H1 (cell line): Measurements from ENCODE around the gene RAB5B. TPM values are rescaled to one million over a fixed set of nuclear protein-coding genes. Genes with fewer than 3 reads are reported as not detected.

ENCODE experiments used
- ASH2L ChIP-seq: fragments of 200-600, 300-600 bp; sonication (generic); IDR thresholded peaks from one replicate; pipeline ENCODE4 v1.7.1; 2017; ENCODE audit warnings: low read length
- BACH1 ChIP-seq: IDR thresholded peaks from 2 replicates; pipeline ENCODE4 v1.6.1; 2012; ENCODE audit warnings: low read length, improper control_type of control experiment
- BCL11A ChIP-seq, 2 experiments: IDR thresholded peaks; one replicate each; pipeline ENCODE4 v1.6.1; 2011; ENCODE audit warnings: low read depth in 2 of 2, low read length in 2 of 2, mild to moderate bottlenecking in 2 of 2
- BRCA1 ChIP-seq: IDR thresholded peaks from 2 replicates; pipeline ENCODE4 v1.6.1; 2012; ENCODE audit warnings: low read depth, low read length, improper control_type of control experiment
- CBX8 ChIP-seq: fragments of 300-800, 300-1000 bp; sonication (generic); IDR thresholded peaks from 2 replicates; pipeline ENCODE4 v1.7.1; 2016; ENCODE audit warnings: low read depth, low read length, borderline replicate concordance
- CHD1 ChIP-seq: IDR thresholded peaks from 2 replicates; pipeline ENCODE4 v1.6.1; 2012; ENCODE audit warnings: low read depth, low read length, improper control_type of control experiment
- CHD2 ChIP-seq: IDR thresholded peaks from 2 replicates; pipeline ENCODE4 v1.6.1; 2012; ENCODE audit warnings: low read length, improper control_type of control experiment
- CTBP2 ChIP-seq: IDR thresholded peaks from 2 replicates; pipeline ENCODE4 v1.7.0; 2011; ENCODE audit warnings: borderline replicate concordance, mild to moderate bottlenecking, moderate library complexity, mixed read lengths, low read length; ENCODE audit not compliant: insufficient read depth, insufficient read length
- EGR1 ChIP-seq: IDR thresholded peaks from 2 replicates; pipeline ENCODE4 v1.6.1; 2011; ENCODE audit warnings: low read depth, low read length, borderline replicate concordance
- FOSL1 ChIP-seq: IDR thresholded peaks from 2 replicates; pipeline ENCODE4 v1.6.1; 2011; ENCODE audit warnings: mild to moderate bottlenecking, low read depth, low read length, moderate library complexity; ENCODE audit not compliant: insufficient read depth
- GABPA ChIP-seq: IDR thresholded peaks from 2 replicates; pipeline ENCODE4 v1.6.1; 2011; ENCODE audit warnings: mild to moderate bottlenecking, low read length, moderate library complexity, borderline replicate concordance; ENCODE audit not compliant: insufficient read depth
- GTF2F1 ChIP-seq: IDR thresholded peaks from 2 replicates; pipeline ENCODE4 v1.6.1; 2012; ENCODE audit warnings: low read depth, low read length, improper control_type of control experiment, borderline replicate concordance
- HDAC6 ChIP-seq: IDR thresholded peaks from one replicate; pipeline ENCODE4 v1.7.1; 2012; ENCODE audit warnings: low read depth, mild to moderate bottlenecking, inconsistent platforms, low read length, moderate library complexity
- JUN ChIP-seq: IDR thresholded peaks from 2 replicates; pipeline ENCODE4 v1.6.1; 2011; ENCODE audit warnings: low read depth, mild to moderate bottlenecking, improper control_type of control experiment, low read length
- NANOG ChIP-seq: IDR thresholded peaks from 2 replicates; pipeline ENCODE4 v1.6.1; 2011; ENCODE audit warnings: low read length, low read depth, mild to moderate bottlenecking, inconsistent platforms; ENCODE audit not compliant: insufficient read depth, poor library complexity, severe bottlenecking
- NRF1 ChIP-seq: IDR thresholded peaks from 2 replicates; pipeline ENCODE4 v1.6.1; 2011; ENCODE audit warnings: mild to moderate bottlenecking, low read depth, low read length, improper control_type of control experiment
- PHF8 ChIP-seq: fragments of 200-600 bp; sonication (generic); conservative IDR thresholded peaks from 2 replicates; pipeline ENCODE4 v1.7.1; 2012; ENCODE audit warnings: low read depth, mild to moderate bottlenecking, inconsistent platforms, low read length, moderate library complexity
- POU5F1 ChIP-seq: IDR thresholded peaks from 2 replicates; pipeline ENCODE4 v1.6.1; 2011; ENCODE audit warnings: low read depth, mild to moderate bottlenecking, low read length, moderate library complexity
- RAD21 ChIP-seq, 2 experiments: IDR thresholded peaks in 1 of 2; conservative IDR thresholded peaks in 1 of 2; 2 replicates each; pipeline ENCODE4 v1.6.1; 2011; ENCODE audit warnings: low read depth in 2 of 2, low read length in 2 of 2, improper control_type of control experiment in 1 of 2, inconsistent platforms in 1 of 2, mild to moderate bottlenecking in 1 of 2, moderate library complexity in 1 of 2
- RBBP5 ChIP-seq: IDR thresholded peaks from 2 replicates; pipeline ENCODE4 v1.7.1; 2012; ENCODE audit warnings: low read depth, mild to moderate bottlenecking, inconsistent platforms, low read length, moderate library complexity, borderline replicate concordance
- RXRA ChIP-seq: IDR thresholded peaks from 2 replicates; pipeline ENCODE4 v1.6.1; 2011; ENCODE audit warnings: low read depth, mild to moderate bottlenecking, low read length, moderate library complexity; ENCODE audit not compliant: insufficient read depth
- SIRT6 ChIP-seq: IDR thresholded peaks from one replicate; pipeline ENCODE4 v1.7.1; 2012; ENCODE audit warnings: low read length, inconsistent platforms
- SP2 ChIP-seq: IDR thresholded peaks from 2 replicates; pipeline ENCODE4 v1.6.1; 2012; ENCODE audit warnings: mild to moderate bottlenecking, low read length, inconsistent platforms
- TAF1 ChIP-seq: IDR thresholded peaks from 2 replicates; pipeline ENCODE4 v1.6.1; 2011; ENCODE audit warnings: mild to moderate bottlenecking, low read depth, low read length
- ZNF274 ChIP-seq: IDR thresholded peaks from 2 replicates; pipeline ENCODE4 v1.7.0; 2012; ENCODE audit warnings: low read length, borderline replicate concordance; ENCODE audit errors: extremely low read depth
- polyA plus RNA-seq, 7 experiments: library from polyadenylated mRNA; depleted of rRNA in 3 of 7; stranded (reverse) in 5 of 7; unstranded in 2 of 7; fragments of >200 nt in 5 of 7; fragments of 200-250 nt in 2 of 7; gene quantifications; 1 replicate in 5 of 7; 2 replicates in 1 of 7; 4 replicates in 1 of 7; pipeline versions ENCODE4 v1.2.1 to v1.2.3, GENCODE V29; 2011 to 2013; ENCODE audit warnings: missing spikeins in 2 of 7, mixed read lengths in 2 of 7
- total RNA-seq: library from RNA; stranded (reverse); fragmentation: NEBNext Ultra II Directional; extraction: Animal tissue kit (Norgen Biotek cat#: 25700); gene quantifications from 2 replicates; pipeline ENCODE4 v1.2.1, GENCODE V29; 2021

The RAB5B gene
- total and polyA plus RNA-seq, 2 of the 8 experiments (the other 6 are each of a cell fraction or from before 2014, with no cell fraction given): 56.7 to 62.4 TPM

DNA sequence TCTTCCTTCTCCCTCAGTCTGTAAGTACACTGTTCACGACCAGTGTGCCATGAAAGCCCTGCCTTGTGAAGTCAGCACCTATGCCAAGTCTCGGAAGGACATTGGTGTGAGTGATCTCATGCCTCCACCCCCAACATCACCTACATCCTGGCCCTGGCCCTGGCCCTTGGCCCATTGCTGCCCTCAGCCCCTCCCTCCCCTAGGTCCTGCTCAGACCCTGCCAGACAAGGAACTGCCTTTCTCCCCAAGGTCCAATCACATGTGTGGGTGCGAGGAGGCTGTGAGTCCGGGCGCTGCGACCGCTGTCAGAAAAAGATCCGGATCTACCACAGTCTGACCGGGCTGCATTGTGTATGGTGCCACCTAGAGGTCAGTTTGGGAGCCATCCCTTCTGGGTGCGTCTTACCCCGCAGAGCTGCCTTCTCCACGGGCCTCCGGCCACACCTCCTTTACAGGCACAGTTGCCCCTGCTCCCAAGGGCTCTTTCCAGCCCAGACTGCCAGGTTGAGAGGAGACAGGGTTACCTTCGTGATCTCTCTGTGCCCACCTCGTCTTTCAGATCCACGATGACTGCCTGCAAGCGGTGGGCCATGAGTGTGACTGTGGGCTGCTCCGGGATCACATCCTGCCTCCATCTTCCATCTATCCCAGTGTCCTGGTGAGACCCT lies 33.7 kb upstream of the RAB5B start (continued):
- no peak for TF ChIP-seq BCL11A (IDR thresholded peaks at IDR 0.05; ENCODE audit: low read depth in 2 of 2, low read length in 2 of 2)
- TF ChIP-seq RAD21 (IDR thresholded peaks at IDR 0.05 in 1 of 2, conservative IDR thresholded peaks at IDR 0.05 in 1 of 2; ENCODE audit: low read depth in 2 of 2, low read length in 2 of 2): peak; percentile 82 to 88
- TF ChIP-seq POU5F1: no peak
- TF ChIP-seq EGR1: no peak
- no peak for TF ChIP-seq PHF8
- no peak for TF ChIP-seq BRCA1
- TF ChIP-seq ZNF274: no peak
- TF ChIP-seq CHD1: no peak
- no peak for TF ChIP-seq SP2
- TF ChIP-seq JUN: no peak
- TF ChIP-seq ASH2L: peak; percentile 47
- TF ChIP-seq RBBP5: no peak
- no peak for TF ChIP-seq HDAC6
- TF ChIP-seq SIRT6: no peak
- no peak for TF ChIP-seq RXRA
- 0 out of 2 replicates have a peak, but pooled peaks have one; percentile 46 for TF ChIP-seq GABPA
- TF ChIP-seq NRF1: no peak
- peak; percentile 53; the same call in 1 of the 2 replicates for TF ChIP-seq TAF1
- TF ChIP-seq BACH1: no peak
- no peak for TF ChIP-seq NANOG
- no peak for TF ChIP-seq CBX8
- TF ChIP-seq FOSL1: no peak
- TF ChIP-seq CHD2: peak; percentile 50; the same call in 1 of the 2 replicates
- TF ChIP-seq CTBP2: no peak
- no peak for TF ChIP-seq GTF2F1
